GM18507 (cell line): Measurements from ENCODE around the gene TTL.
"Not testable (repeated sequence)": the region's sequence is repeated elsewhere in the genome, so short reads cannot be mapped to it uniquely, and the experiment has no call there.

ENCODE experiments used
- DNase-seq: peaks from one replicate; pipeline ENCODE4 v3.0.0; 2011; ENCODE audit warnings: low read depth; ENCODE audit not compliant: insufficient read length; ENCODE audit errors: extremely low spot score
- FAIRE-seq: peaks from 2 replicates; lab custom pipeline; 2011; peaks lifted over from hg19 to GRCh38; lab: Jason Lieb, UNC

Gene TTL

GRCh38 chr2:112548980-112549379, 67.0 kb downstream of the TTL start:
- DNase-seq (no peak), FAIRE-seq (no peak)

- FAIRE-seq (peak; percentile 74), DNase-seq (no peak)
Observed at GRCh38 chr2:112566104-112566503, 84.1 kb downstream of the TTL start.

- DNase-seq, result not testable (repeated sequence)
- peak; percentile 50 for FAIRE-seq
Observed at GRCh38 chr2:112566508-112566907, 84.6 kb downstream of the TTL start.

DNA sequence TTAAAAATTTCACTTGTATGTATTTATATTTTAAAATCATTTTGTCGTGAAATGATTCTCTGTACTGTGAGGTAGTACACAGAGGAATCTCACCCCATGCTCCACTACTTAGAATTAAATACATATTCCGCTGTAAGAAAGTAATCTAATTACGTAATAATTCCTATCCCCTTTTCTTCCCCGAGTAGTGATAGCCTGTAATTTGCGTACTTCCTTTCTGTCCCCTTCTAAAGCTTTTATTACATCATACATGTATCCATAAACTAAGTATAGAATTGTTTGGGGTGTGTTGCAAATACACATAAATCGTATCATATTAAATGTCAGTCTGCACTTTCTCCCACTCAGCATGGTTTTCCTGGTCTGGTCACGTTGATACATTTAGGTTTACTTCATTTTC, 90.0 kb downstream of the TTL start:
- DNase-seq, result no peak
- FAIRE-seq, result no peak

- DNase-seq (no peak), FAIRE-seq (no peak)
Observed at GRCh38 chr2:112577756-112578155, 95.8 kb downstream of the TTL start.

- DNase-seq (no peak), FAIRE-seq (no peak)
Observed at GRCh38 chr2:112579241-112579640, 97.3 kb downstream of the TTL start.

DNA sequence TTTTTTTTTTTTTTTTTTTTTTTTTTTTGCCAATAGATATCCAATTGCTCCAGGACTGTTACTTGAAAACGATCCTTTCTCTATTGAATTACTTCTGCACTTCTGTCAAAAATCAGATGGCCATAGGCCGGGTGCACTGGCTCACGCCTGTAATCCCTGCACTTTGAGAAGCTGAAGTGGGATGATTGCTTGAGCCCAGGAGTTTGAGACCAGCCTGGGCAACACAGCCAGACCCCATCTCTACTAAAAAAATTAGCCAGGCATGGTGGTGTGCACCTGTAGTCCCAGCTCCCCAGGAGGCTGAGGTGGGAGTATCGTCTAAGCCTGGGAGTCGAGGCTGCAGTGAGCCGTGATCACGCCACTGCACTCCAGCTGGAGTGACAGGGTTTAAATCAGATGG, 98.1 kb downstream of the TTL start:
- DNase-seq (no peak), FAIRE-seq (no peak)

DNA sequence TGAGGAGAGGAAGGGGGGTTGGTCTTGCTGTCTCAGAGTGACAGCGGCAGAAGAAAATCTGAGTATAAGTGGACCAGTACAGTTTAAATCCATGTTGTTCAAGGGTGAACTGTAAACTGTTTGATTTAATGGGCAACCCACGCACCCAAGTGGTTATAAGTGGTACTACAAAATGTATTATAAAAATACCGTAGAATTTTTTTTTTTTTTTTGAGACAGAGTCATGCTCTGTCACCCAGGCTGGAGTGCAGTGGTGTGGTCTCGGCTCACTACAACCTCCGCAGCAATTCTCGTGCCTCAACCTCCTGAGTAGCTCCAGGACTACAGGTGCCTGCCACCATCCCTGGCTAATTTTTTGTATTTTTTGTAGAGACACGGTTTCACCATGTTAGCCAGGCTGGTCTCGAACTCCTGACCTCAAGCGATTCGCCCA, 100.4 kb downstream of the TTL start:
- FAIRE-seq (peak; percentile 18), DNase-seq (no peak)

DNA sequence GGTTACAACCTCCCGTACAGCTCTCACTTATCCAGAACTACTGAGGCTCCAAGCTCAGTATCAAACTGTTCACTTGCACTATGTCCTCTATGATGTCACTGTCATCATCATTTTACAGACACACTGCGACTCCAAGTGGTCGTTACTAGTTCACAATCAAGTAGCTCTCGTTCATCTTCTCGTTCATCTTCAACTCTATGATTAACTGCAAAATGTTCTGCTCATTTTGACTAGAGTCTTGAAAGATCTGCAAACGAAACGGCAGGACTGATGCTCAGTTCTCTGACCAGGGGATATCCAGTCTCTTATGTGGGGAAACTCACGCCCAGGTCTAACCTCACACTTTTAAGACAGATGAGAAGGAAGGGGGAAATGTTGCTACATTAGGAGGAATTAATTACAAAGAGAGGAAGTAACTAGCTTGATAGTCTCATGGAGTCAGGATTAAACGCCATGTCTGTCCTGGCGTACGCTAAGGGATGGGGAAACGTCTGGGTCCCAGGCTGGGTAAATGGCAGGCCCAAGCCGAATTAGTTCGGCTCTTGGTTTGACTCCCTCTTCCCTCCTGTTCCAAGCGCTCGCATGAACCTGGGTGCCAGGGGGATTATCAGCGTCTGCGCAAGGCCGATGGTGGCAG, 101.7 kb downstream of the TTL start:
- DNase-seq (no peak), FAIRE-seq (no peak)

- FAIRE-seq, result peak; percentile 92
- peak; percentile 86 for DNase-seq
Observed at GRCh38 chr2:112584134-112584890, 102.4 kb downstream of the TTL start, which contains the start of gene CHCHD5. Gene CHCHD5, plus strand, starts transcription at chr2:112584609. Its CDS starts 39 bp downstream, at chr2:112584648.

GRCh38 chr2:112584891-112585250, 102.9 kb downstream of the TTL start:
- FAIRE-seq (no peak), DNase-seq (no peak)

GRCh38 chr2:112585400-112585799, 103.4 kb downstream of the TTL start:
- FAIRE-seq (no peak), DNase-seq (no peak)

DNA sequence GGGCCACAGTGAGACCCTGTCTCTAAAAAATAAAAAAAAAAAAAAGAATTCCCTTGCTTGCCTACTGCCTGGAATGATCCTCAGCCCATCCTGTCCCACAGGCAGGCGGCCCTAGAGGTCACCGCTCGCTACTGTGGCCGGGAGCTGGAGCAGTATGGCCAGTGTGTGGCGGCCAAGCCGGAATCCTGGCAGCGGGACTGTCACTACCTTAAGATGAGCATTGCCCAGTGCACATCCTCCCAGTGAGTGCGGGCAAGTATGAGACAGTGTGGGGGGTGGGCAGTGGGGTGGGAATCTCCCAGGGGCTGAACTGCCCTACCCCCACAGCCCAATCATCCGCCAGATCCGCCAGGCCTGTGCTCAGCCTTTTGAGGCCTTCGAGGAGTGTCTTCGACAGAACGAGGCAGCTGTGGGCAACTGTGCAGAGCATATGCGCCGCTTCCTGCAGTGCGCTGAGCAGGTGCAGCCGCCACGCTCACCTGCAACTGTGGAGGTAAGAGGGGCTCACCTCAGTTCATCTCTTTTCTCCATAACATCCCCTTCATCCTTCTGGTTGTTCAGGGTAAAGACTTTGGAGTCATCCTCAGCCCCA, 104.0 kb downstream of the TTL start:
- FAIRE-seq (no peak), DNase-seq (no peak)

DNA sequence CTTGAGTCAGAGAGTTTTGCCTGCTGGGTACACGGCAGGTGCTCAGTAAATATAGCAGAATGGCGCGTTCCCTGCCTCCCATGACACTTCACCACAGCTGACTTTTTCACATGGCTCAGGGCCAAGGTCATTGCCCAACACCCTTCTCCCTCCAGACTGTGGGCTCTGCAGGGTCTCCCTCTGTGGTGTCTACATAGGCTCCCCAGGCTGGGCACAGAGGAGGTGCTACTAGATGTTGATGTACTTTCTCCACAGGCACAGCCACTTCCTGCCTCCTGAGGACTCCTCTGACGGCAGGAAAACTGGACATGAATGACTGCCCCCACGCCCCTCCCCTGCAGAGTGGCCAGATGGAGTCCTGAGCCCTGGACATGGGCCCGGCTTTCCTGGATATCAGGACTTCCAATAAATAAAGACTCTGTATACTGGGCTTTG, 106.7 kb downstream of the TTL start:
- DNase-seq (no peak), FAIRE-seq (no peak)
